Suprapubic skin (tissue), 4 donors: ENCODE data around the gene LRRC43.

Experiments
- EP300 ChIP-seq: sonication (generic); formaldehyde crosslinking; IDR thresholded peaks from one replicate; pipeline ENCODE4 v1.6.1; 2017; ENCODE audit warnings: antibody characterized with exemption
- POLR2A ChIP-seq, 2 donors: fragments of 450-650 bp; IDR thresholded peaks; one replicate each; pipeline ENCODE4 v1.6.1; 2017; ENCODE audit warnings: antibody characterized with exemption in 2 of 2, mild to moderate bottlenecking in 2 of 2, moderate library complexity in 2 of 2
- POLR2AphosphoS5 ChIP-seq, 3 donors: sonication (generic); formaldehyde crosslinking; IDR thresholded peaks; one replicate each; pipeline ENCODE4 v1.6.1; 2017; ENCODE audit warnings: antibody characterized with exemption in 3 of 3
- TF ChIP-seq, protein P1 (sequence below), 2 donors: fragments of 200-600 bp in 1 of 2; fragments of 450-650 bp in 1 of 2; sonication (generic) in 1 of 2; IDR thresholded peaks; one replicate each; pipeline ENCODE4 v1.5.1; 2016 to 2019; ENCODE audit warnings: antibody characterized with exemption in 2 of 2, mild to moderate bottlenecking in 1 of 2, moderate library complexity in 1 of 2

GRCh38 chr12:122204167-122205052, 21.5 kb downstream of the LRRC43 start:
- TF ChIP-seq, protein P1, sequence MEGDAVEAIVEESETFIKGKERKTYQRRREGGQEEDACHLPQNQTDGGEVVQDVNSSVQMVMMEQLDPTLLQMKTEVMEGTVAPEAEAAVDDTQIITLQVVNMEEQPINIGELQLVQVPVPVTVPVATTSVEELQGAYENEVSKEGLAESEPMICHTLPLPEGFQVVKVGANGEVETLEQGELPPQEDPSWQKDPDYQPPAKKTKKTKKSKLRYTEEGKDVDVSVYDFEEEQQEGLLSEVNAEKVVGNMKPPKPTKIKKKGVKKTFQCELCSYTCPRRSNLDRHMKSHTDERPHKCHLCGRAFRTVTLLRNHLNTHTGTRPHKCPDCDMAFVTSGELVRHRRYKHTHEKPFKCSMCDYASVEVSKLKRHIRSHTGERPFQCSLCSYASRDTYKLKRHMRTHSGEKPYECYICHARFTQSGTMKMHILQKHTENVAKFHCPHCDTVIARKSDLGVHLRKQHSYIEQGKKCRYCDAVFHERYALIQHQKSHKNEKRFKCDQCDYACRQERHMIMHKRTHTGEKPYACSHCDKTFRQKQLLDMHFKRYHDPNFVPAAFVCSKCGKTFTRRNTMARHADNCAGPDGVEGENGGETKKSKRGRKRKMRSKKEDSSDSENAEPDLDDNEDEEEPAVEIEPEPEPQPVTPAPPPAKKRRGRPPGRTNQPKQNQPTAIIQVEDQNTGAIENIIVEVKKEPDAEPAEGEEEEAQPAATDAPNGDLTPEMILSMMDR (IDR thresholded peaks at IDR 0.05): no peak
- no peak for TF ChIP-seq POLR2AphosphoS5 (IDR thresholded peaks at IDR 0.05)
- TF ChIP-seq EP300: no peak
- no peak for TF ChIP-seq POLR2A (IDR thresholded peaks at IDR 0.05)
